Endodermal cell (in vitro differentiated cells): ENCODE measurements around the gene OR52B6. TPM values are rescaled to one million over a fixed set of nuclear protein-coding genes. Genes with fewer than 3 reads are reported as not detected.

ENCODE experiments used
- DNase-seq: peaks from one replicate; pipeline ENCODE4 v3.0.0-alpha.2; 2017
- H3K27ac ChIP-seq: 2 replicates; pipeline ENCODE4 v1.5.1; 2013; ENCODE audit warnings: mild to moderate bottlenecking, low read depth, low read length, moderate library complexity
- H3K27me3 ChIP-seq: 2 replicates; pipeline ENCODE4 v1.6.1; 2013; ENCODE audit warnings: mild to moderate bottlenecking, low read length, moderate library complexity; ENCODE audit not compliant: insufficient read depth, control insufficient read depth, poor library complexity, severe bottlenecking
- H3K36me3 ChIP-seq: 2 replicates; pipeline ENCODE4 v1.7.0; 2013; ENCODE audit warnings: mild to moderate bottlenecking, low read length, moderate library complexity; ENCODE audit not compliant: control insufficient read depth, insufficient read depth
- H3K4me1 ChIP-seq: one replicate; pipeline ENCODE4 v1.7.0; 2013; ENCODE audit warnings: low read length; ENCODE audit not compliant: control insufficient read depth, insufficient read depth
- H3K4me3 ChIP-seq: 2 replicates; pipeline ENCODE4 v1.5.1; 2013; ENCODE audit warnings: mild to moderate bottlenecking, low read length, moderate library complexity
- H3K9ac ChIP-seq: 2 replicates; pipeline ENCODE4 v1.6.1; 2013; ENCODE audit warnings: mild to moderate bottlenecking, low read length, moderate library complexity; ENCODE audit not compliant: poor library complexity, severe bottlenecking; ENCODE audit errors: extremely low read depth
- H3K9me3 ChIP-seq: 2 replicates; pipeline ENCODE4 v1.6.1; 2013; ENCODE audit warnings: mild to moderate bottlenecking, low read length, moderate library complexity; ENCODE audit not compliant: control insufficient read depth
- H3K27ac Mint-ChIP-seq: 2 replicates; pipeline ENCODE4 v1.8.0; 2020; ENCODE audit warnings: mixed read lengths
- H3K27me3 Mint-ChIP-seq: 2 replicates; pipeline ENCODE4 v1.8.0; 2021; ENCODE audit warnings: mild to moderate bottlenecking, mixed read lengths; ENCODE audit not compliant: insufficient read depth
- H3K36me3 Mint-ChIP-seq: 2 replicates; pipeline ENCODE4 v1.8.0; 2020; ENCODE audit warnings: low read depth, mixed read lengths
- H3K4me1 Mint-ChIP-seq: 2 replicates; pipeline ENCODE4 v1.8.0; 2020; ENCODE audit warnings: mixed read lengths
- H3K4me3 Mint-ChIP-seq: 2 replicates; pipeline ENCODE4 v1.8.0; 2020; ENCODE audit warnings: mild to moderate bottlenecking, moderate library complexity, mixed read lengths
- H3K9me3 Mint-ChIP-seq: 2 replicates; pipeline ENCODE4 v1.8.0; 2020; ENCODE audit warnings: mild to moderate bottlenecking, mixed read lengths
- CTCF ChIP-seq: fragments of 200-600 bp; sonication (generic); conservative IDR thresholded peaks from 2 replicates; pipeline ENCODE4 v1.5.0; 2021; ENCODE audit warnings: antibody characterized with exemption, mild to moderate bottlenecking
- WGBS, 2 experiments: methylation state at CpG; one replicate each; pipeline versions ENCODE4 v1.1.5 to v1.1.7; 2013; ENCODE audit warnings: missing lambda C conversion rate in 2 of 2, mixed read lengths in 1 of 2; ENCODE audit not compliant: insufficient coverage in 1 of 2, insufficient read length in 1 of 2; 5-methylcytosine and 5-hydroxymethylcytosine counted together
- total RNA-seq, 2 donors: library from RNA; stranded (reverse); fragmentation: NEBNext Ultra II Directional in 1 of 2; extraction: Animal tissue kit (Norgen Biotek cat#: 25700) in 1 of 2; gene quantifications; 2 replicates in 1 of 2; 3 replicates in 1 of 2; pipeline ENCODE4 v1.2.1, GENCODE V29; 2021

OR52B6 gene
- total RNA-seq, 2 donors from 2014 or later: not detected

- Mint-ChIP-seq H3K36me3 (no peaks in the 10 kb centered on the region), H3K4me3 (no peak overlapping the region), H3K27me3 (no peaks in the 10 kb centered on the region), H3K4me1 (peaks cover 15% of the 10 kb centered on the region), H3K9me3 (no peaks in the 10 kb centered on the region), H3K27ac (no peak overlapping the region)
- H3K9ac ChIP-seq: no peak overlapping the region
- no peak overlapping the region for H3K4me3 ChIP-seq
- no peaks in the 10 kb centered on the region for H3K36me3 ChIP-seq
- H3K27me3 ChIP-seq: no peaks in the 10 kb centered on the region
- 79 to 93% methylated on average over 3 of the region's 3 CpGs for WGBS, 2 experiments
- no peaks in the 10 kb centered on the region for H3K9me3 ChIP-seq
- no peak overlapping the region for H3K27ac ChIP-seq
- no peak for DNase-seq
- TF ChIP-seq CTCF: no peak
- H3K4me1 ChIP-seq: peaks cover 13% of the 10 kb centered on the region
These were observed 38.1 kb downstream of the OR52B6 start for GRCh38 chr11:5618807-5619206.

GRCh38 chr11:5620651-5621521 lies 40.2 kb downstream of the OR52B6 start:
- Mint-ChIP-seq H3K9me3 (no peaks in the 10 kb centered on the region), H3K4me3 (no peak overlapping the region), H3K27ac (no peak overlapping the region), H3K4me1 (peaks cover 27% of the 10 kb centered on the region), H3K27me3 (no peaks in the 10 kb centered on the region), H3K36me3 (no peaks in the 10 kb centered on the region)
- no peak for TF ChIP-seq CTCF
- Histone ChIP-seq H3K4me1 (peaks cover 13% of the 10 kb centered on the region), H3K27me3 (no peaks in the 10 kb centered on the region), H3K9ac (no peak overlapping the region), H3K4me3 (no peak overlapping the region), H3K9me3 (no peaks in the 10 kb centered on the region), H3K27ac (no peak overlapping the region), H3K36me3 (no peaks in the 10 kb centered on the region)
- DNase-seq: no peak
- 70% methylated on average over 2 to 3 of the region's 3 CpGs for WGBS, 2 experiments

GRCh38 chr11:5621580-5621979 lies 40.9 kb downstream of the OR52B6 start:
- Histone ChIP-seq H3K9ac (no peak overlapping the region), H3K4me1 (peaks cover 13% of the 10 kb centered on the region), H3K27me3 (no peaks in the 10 kb centered on the region), H3K27ac (no peak overlapping the region), H3K36me3 (no peaks in the 10 kb centered on the region), H3K4me3 (no peak overlapping the region), H3K9me3 (no peaks in the 10 kb centered on the region)
- Mint-ChIP-seq H3K4me3 (no peak overlapping the region), H3K27me3 (no peaks in the 10 kb centered on the region), H3K4me1 (peaks cover 31% of the 10 kb centered on the region), H3K36me3 (no peaks in the 10 kb centered on the region), H3K9me3 (no peaks in the 10 kb centered on the region), H3K27ac (no peak overlapping the region)
- no peak for TF ChIP-seq CTCF
- no peak for DNase-seq
